HEK293 (cell line): Measurements from ENCODE around the gene CPN2.
A peak's percentile ranks its signal among the peaks of the same experiment; 100 is the strongest.

Experiments used
- BCL11B ChIP-seq: fragments of 450-650 bp; formaldehyde crosslinking; IDR thresholded peaks from 2 replicates; pipeline ENCODE4 v1.5.1; 2016; ENCODE audit warnings: low read depth, missing biosample characterization, missing genetic modification characterization
- FEZF1 ChIP-seq: fragments of 450-650 bp; formaldehyde crosslinking; IDR thresholded peaks from 2 replicates; pipeline ENCODE4 v1.5.1; 2016; ENCODE audit warnings: missing biosample characterization, missing genetic modification characterization
- HOXA7 ChIP-seq: sonication (generic); formaldehyde crosslinking; IDR thresholded peaks from 2 replicates; pipeline ENCODE4 v1.8.1; 2022; ENCODE audit warnings: missing genetic modification reagents, borderline replicate concordance
- IKZF3 ChIP-seq: fragments of 450-650 bp; IDR thresholded peaks from 2 replicates; pipeline ENCODE4 v1.5.0; 2018; ENCODE audit warnings: missing biosample characterization, mild to moderate bottlenecking, missing genetic modification characterization, moderate library complexity
- PRDM1 ChIP-seq: fragments of 450-650 bp; formaldehyde crosslinking; IDR thresholded peaks from 2 replicates; pipeline ENCODE4; 2016; ENCODE audit warnings: missing biosample characterization, missing genetic modification characterization
- WT1 ChIP-seq: fragments of 450-650 bp; formaldehyde crosslinking; IDR thresholded peaks from 2 replicates; pipeline ENCODE4 v1.5.1; 2016; ENCODE audit warnings: missing biosample characterization, missing genetic modification characterization
- ZFP37 ChIP-seq: fragments of 450-650 bp; formaldehyde crosslinking; IDR thresholded peaks from 2 replicates; pipeline ENCODE4 v1.5.1; 2016; ENCODE audit warnings: missing biosample characterization, missing genetic modification characterization
- ZNF140 ChIP-seq: fragments of 450-650 bp; formaldehyde crosslinking; IDR thresholded peaks from 2 replicates; pipeline ENCODE4 v1.5.1; 2016; ENCODE audit warnings: missing biosample characterization, missing genetic modification characterization
- ZNF274 ChIP-seq, 2 experiments: fragments of 200-500 bp in 1 of 2; fragments of 450-650 bp in 1 of 2; sonication (Bioruptor generic) in 1 of 2; formaldehyde crosslinking in 1 of 2; IDR thresholded peaks; 2 replicates each; pipeline versions ENCODE4 v1.5.1 to v1.6.1; 2014 to 2016; ENCODE audit warnings: borderline replicate concordance in 1 of 2, inconsistent platforms in 1 of 2, low read length in 1 of 2, missing biosample characterization in 1 of 2, missing genetic modification characterization in 1 of 2
- ZNF473 ChIP-seq: fragments of 450-650 bp; formaldehyde crosslinking; IDR thresholded peaks from 2 replicates; pipeline ENCODE4 v1.5.1; 2017; ENCODE audit warnings: missing biosample characterization, missing genetic modification characterization
- ZNF530 ChIP-seq: fragments of 450-650 bp; formaldehyde crosslinking; IDR thresholded peaks from 2 replicates; pipeline ENCODE4 v1.5.1; 2016; ENCODE audit warnings: low read depth, missing biosample characterization, missing genetic modification characterization
- ZNF548 ChIP-seq: fragments of 450-650 bp; formaldehyde crosslinking; IDR thresholded peaks from 2 replicates; pipeline ENCODE4 v1.5.1; 2016; ENCODE audit warnings: missing biosample characterization, missing genetic modification characterization
- ZNF610 ChIP-seq: fragments of 450-650 bp; formaldehyde crosslinking; IDR thresholded peaks from 2 replicates; pipeline ENCODE4 v1.5.1; 2016; ENCODE audit warnings: missing biosample characterization, missing genetic modification characterization, borderline replicate concordance
- ZNF626 ChIP-seq: fragments of 450-650 bp; sonication (Bioruptor Pico); formaldehyde crosslinking; IDR thresholded peaks from 2 replicates; pipeline ENCODE4 v1.5.1; 2018; ENCODE audit warnings: missing biosample characterization, missing genetic modification characterization, inconsistent platforms
- ZSCAN16 ChIP-seq: fragments of 450-650 bp; formaldehyde crosslinking; IDR thresholded peaks from 2 replicates; pipeline ENCODE4 v1.5.1; 2016; ENCODE audit warnings: missing biosample characterization, missing genetic modification characterization
- TF ChIP-seq, protein P1 (sequence below): fragments of 450-650 bp; formaldehyde crosslinking; IDR thresholded peaks from 2 replicates; pipeline ENCODE4 v1.5.1; 2017; ENCODE audit warnings: missing biosample characterization, missing genetic modification characterization
- TF ChIP-seq, protein P2 (sequence below): fragments of 450-650 bp; formaldehyde crosslinking; IDR thresholded peaks from 2 replicates; pipeline ENCODE4 v1.5.0; 2017; ENCODE audit warnings: missing biosample characterization, missing genetic modification characterization, borderline replicate concordance
- TF ChIP-seq, protein P3 (sequence below): fragments of 450-650 bp; formaldehyde crosslinking; IDR thresholded peaks from 2 replicates; pipeline ENCODE4 v1.5.1; 2016; ENCODE audit warnings: missing biosample characterization, missing genetic modification characterization, borderline replicate concordance
- TF ChIP-seq, protein P4 (sequence below): fragments of 450-650 bp; formaldehyde crosslinking; optimal IDR thresholded peaks from 2 replicates; pipeline ENCODE3; 2016; ENCODE audit warnings: missing biosample characterization, mild to moderate bottlenecking, missing genetic modification characterization
- TF ChIP-seq, protein P5 (sequence below): fragments of 450-650 bp; formaldehyde crosslinking; IDR thresholded peaks from 2 replicates; pipeline ENCODE4 v1.5.1; 2017; ENCODE audit warnings: missing biosample characterization, missing genetic modification characterization
- TF ChIP-seq, protein P6 (sequence below): fragments of 450-650 bp; formaldehyde crosslinking; IDR thresholded peaks from 2 replicates; pipeline ENCODE4 v1.5.1; 2016; ENCODE audit warnings: missing biosample characterization, missing genetic modification characterization, borderline replicate concordance

The CPN2 gene

DNA sequence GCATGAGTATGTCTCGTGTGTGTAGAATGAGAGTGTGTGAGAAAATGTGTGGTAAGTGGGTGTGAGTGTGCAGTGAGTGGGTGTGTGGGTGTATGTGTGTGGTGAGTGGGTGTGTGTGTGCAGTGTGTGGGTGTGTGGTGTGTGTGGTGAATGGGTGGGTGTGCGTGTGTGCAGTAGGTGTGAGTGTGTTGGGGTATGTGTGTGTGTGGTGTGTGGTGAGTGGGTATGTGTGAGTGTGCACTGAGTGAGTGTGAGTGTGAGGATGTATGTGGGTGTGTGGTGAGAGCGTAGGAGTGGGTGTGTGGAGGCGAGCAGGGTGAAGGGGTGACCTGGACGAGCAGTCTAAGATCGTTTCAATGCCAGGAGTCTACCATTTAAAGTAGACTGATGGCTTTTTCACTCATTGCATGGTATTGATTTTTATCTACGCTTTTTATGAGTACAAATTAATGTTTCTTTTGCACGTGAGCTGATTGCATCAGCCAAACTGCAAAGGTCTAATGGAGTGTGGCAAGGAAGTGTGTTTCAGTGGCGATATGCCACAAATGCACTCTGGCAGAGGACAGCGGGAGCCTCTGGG lies 1.6 kb upstream of the CPN2 start (continued):
- TF ChIP-seq, protein P1, sequence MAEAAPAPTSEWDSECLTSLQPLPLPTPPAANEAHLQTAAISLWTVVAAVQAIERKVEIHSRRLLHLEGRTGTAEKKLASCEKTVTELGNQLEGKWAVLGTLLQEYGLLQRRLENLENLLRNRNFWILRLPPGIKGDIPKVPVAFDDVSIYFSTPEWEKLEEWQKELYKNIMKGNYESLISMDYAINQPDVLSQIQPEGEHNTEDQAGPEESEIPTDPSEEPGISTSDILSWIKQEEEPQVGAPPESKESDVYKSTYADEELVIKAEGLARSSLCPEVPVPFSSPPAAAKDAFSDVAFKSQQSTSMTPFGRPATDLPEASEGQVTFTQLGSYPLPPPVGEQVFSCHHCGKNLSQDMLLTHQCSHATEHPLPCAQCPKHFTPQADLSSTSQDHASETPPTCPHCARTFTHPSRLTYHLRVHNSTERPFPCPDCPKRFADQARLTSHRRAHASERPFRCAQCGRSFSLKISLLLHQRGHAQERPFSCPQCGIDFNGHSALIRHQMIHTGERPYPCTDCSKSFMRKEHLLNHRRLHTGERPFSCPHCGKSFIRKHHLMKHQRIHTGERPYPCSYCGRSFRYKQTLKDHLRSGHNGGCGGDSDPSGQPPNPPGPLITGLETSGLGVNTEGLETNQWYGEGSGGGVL: peak; percentile 88
- TF ChIP-seq BCL11B (tag by site-specific recombination) (peak; percentile 49; the same call in 1 of the 2 replicates), FEZF1 (tag by site-specific recombination) (peak; percentile 87), ZNF610 (tag by site-specific recombination) (0 out of 2 replicates have a peak, but pooled peaks have one; percentile 31), ZNF473 (tag by site-specific recombination) (peak; percentile 97), WT1 (tag by site-specific recombination) (no peak), ZNF274 (IDR thresholded peaks at IDR 0.05; ENCODE audit: low read length) (no peak), ZNF274 (tag by site-specific recombination; IDR thresholded peaks at IDR 0.05; ENCODE audit: borderline replicate concordance) (peak; percentile 7; the same call in 1 of the 2 replicates), ZNF548 (tag by site-specific recombination) (0 out of 2 replicates have a peak, but pooled peaks have one; percentile 51), HOXA7 (CRISPR knock-in tag) (no peak), ZFP37 (tag by site-specific recombination) (no peak), PRDM1 (tag by site-specific recombination) (no peak), ZNF140 (tag by site-specific recombination) (peak; percentile 45; the same call in 1 of the 2 replicates), ZSCAN16 (tag by site-specific recombination) (no peak), ZNF530 (tag by site-specific recombination) (0 out of 2 replicates have a peak, but pooled peaks have one; percentile 5), ZNF626 (tag by site-specific recombination) (no peak), IKZF3 (tag by site-specific recombination) (peak; percentile 70; the same call in 1 of the 2 replicates)
- TF ChIP-seq, protein P2, sequence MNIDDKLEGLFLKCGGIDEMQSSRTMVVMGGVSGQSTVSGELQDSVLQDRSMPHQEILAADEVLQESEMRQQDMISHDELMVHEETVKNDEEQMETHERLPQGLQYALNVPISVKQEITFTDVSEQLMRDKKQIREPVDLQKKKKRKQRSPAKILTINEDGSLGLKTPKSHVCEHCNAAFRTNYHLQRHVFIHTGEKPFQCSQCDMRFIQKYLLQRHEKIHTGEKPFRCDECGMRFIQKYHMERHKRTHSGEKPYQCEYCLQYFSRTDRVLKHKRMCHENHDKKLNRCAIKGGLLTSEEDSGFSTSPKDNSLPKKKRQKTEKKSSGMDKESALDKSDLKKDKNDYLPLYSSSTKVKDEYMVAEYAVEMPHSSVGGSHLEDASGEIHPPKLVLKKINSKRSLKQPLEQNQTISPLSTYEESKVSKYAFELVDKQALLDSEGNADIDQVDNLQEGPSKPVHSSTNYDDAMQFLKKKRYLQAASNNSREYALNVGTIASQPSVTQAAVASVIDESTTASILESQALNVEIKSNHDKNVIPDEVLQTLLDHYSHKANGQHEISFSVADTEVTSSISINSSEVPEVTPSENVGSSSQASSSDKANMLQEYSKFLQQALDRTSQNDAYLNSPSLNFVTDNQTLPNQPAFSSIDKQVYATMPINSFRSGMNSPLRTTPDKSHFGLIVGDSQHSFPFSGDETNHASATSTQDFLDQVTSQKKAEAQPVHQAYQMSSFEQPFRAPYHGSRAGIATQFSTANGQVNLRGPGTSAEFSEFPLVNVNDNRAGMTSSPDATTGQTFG (tag by site-specific recombination): peak; percentile 94
- TF ChIP-seq, protein P3, sequence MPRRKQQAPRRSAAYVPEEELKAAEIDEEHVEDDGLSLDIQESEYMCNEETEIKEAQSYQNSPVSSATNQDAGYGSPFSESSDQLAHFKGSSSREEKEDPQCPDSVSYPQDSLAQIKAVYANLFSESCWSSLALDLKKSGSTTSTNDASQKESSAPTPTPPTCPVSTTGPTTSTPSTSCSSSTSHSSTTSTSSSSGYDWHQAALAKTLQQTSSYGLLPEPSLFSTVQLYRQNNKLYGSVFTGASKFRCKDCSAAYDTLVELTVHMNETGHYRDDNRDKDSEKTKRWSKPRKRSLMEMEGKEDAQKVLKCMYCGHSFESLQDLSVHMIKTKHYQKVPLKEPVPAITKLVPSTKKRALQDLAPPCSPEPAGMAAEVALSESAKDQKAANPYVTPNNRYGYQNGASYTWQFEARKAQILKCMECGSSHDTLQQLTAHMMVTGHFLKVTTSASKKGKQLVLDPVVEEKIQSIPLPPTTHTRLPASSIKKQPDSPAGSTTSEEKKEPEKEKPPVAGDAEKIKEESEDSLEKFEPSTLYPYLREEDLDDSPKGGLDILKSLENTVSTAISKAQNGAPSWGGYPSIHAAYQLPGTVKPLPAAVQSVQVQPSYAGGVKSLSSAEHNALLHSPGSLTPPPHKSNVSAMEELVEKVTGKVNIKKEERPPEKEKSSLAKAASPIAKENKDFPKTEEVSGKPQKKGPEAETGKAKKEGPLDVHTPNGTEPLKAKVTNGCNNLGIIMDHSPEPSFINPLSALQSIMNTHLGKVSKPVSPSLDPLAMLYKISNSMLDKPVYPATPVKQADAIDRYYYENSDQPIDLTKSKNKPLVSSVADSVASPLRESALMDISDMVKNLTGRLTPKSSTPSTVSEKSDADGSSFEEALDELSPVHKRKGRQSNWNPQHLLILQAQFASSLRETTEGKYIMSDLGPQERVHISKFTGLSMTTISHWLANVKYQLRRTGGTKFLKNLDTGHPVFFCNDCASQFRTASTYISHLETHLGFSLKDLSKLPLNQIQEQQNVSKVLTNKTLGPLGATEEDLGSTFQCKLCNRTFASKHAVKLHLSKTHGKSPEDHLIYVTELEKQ (tag by site-specific recombination): no peak
- TF ChIP-seq, protein P4, sequence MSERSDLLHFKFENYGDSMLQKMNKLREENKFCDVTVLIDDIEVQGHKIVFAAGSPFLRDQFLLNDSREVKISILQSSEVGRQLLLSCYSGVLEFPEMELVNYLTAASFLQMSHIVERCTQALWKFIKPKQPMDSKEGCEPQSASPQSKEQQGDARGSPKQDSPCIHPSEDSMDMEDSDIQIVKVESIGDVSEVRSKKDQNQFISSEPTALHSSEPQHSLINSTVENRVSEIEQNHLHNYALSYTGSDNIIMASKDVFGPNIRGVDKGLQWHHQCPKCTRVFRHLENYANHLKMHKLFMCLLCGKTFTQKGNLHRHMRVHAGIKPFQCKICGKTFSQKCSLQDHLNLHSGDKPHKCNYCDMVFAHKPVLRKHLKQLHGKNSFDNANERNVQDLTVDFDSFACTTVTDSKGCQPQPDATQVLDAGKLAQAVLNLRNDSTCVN (tag by site-specific recombination): no peak
- TF ChIP-seq, protein P5, sequence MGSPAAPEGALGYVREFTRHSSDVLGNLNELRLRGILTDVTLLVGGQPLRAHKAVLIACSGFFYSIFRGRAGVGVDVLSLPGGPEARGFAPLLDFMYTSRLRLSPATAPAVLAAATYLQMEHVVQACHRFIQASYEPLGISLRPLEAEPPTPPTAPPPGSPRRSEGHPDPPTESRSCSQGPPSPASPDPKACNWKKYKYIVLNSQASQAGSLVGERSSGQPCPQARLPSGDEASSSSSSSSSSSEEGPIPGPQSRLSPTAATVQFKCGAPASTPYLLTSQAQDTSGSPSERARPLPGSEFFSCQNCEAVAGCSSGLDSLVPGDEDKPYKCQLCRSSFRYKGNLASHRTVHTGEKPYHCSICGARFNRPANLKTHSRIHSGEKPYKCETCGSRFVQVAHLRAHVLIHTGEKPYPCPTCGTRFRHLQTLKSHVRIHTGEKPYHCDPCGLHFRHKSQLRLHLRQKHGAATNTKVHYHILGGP (tag by site-specific recombination): peak; percentile 45; the same call in 1 of the 2 replicates
- TF ChIP-seq, protein P6, sequence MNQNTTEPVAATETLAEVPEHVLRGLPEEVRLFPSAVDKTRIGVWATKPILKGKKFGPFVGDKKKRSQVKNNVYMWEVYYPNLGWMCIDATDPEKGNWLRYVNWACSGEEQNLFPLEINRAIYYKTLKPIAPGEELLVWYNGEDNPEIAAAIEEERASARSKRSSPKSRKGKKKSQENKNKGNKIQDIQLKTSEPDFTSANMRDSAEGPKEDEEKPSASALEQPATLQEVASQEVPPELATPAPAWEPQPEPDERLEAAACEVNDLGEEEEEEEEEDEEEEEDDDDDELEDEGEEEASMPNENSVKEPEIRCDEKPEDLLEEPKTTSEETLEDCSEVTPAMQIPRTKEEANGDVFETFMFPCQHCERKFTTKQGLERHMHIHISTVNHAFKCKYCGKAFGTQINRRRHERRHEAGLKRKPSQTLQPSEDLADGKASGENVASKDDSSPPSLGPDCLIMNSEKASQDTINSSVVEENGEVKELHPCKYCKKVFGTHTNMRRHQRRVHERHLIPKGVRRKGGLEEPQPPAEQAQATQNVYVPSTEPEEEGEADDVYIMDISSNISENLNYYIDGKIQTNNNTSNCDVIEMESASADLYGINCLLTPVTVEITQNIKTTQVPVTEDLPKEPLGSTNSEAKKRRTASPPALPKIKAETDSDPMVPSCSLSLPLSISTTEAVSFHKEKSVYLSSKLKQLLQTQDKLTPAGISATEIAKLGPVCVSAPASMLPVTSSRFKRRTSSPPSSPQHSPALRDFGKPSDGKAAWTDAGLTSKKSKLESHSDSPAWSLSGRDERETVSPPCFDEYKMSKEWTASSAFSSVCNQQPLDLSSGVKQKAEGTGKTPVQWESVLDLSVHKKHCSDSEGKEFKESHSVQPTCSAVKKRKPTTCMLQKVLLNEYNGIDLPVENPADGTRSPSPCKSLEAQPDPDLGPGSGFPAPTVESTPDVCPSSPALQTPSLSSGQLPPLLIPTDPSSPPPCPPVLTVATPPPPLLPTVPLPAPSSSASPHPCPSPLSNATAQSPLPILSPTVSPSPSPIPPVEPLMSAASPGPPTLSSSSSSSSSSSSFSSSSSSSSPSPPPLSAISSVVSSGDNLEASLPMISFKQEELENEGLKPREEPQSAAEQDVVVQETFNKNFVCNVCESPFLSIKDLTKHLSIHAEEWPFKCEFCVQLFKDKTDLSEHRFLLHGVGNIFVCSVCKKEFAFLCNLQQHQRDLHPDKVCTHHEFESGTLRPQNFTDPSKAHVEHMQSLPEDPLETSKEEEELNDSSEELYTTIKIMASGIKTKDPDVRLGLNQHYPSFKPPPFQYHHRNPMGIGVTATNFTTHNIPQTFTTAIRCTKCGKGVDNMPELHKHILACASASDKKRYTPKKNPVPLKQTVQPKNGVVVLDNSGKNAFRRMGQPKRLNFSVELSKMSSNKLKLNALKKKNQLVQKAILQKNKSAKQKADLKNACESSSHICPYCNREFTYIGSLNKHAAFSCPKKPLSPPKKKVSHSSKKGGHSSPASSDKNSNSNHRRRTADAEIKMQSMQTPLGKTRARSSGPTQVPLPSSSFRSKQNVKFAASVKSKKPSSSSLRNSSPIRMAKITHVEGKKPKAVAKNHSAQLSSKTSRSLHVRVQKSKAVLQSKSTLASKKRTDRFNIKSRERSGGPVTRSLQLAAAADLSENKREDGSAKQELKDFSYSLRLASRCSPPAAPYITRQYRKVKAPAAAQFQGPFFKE: no peak
